GM18508 (cell line): ENCODE results near the gene RPTOR.

Experiments
- ATAC-seq: cut with Tn5 transposase; IDR thresholded peaks from one replicate; pipeline ENCODE4 v1.9.1; 2021; ENCODE audit warnings: moderate number of reproducible peaks; ENCODE audit not compliant: insufficient read depth, unreplicated experiment

The RPTOR gene

GRCh38 chr17:80989586-80989913, 444.9 kb downstream of the RPTOR start:
- no peak for ATAC-seq

DNA sequence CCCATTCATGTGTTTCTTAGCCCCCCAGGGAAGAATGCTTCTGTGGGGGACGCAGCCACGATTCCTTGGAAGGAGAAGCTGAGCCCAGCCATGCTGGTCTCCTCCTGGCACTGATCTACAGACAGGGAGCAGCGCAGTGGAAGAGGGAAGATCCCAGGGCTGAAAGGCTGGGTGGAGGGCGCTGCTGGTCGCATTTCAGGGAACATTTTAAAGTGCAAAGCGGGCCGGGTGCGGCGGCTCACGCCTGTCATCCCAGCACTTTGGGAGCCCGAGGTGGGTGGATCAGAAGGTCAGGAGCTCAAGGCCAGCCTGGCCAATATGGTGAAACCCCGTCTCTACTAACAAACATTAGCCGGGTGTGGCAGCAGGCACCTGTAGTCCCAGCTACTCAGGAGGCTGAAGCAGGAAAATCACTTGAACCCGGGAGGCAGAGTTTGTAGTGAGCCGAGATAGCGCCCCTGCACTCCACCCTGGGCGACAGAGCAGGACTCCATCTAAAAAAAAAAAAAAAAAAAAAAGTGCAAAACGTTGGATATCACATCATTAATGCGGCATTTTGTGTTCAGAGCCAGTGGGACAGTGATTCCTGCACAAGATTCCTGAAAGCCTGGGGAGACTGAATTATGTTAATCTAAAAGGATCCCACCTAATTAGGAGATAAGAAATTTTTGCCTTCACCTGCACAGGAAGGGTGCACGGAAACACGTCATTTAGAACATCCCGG, 446.4 kb downstream of the RPTOR start:
- ATAC-seq, result no peak

GRCh38 chr17:80991645-80992076, 447.0 kb downstream of the RPTOR start, which contains the start of gene CHMP6:
TSS of gene CHMP6 (plus strand) at chr17:80991841. CDS start at chr17:80991919, 78 bp downstream.
- no peak for ATAC-seq

DNA sequence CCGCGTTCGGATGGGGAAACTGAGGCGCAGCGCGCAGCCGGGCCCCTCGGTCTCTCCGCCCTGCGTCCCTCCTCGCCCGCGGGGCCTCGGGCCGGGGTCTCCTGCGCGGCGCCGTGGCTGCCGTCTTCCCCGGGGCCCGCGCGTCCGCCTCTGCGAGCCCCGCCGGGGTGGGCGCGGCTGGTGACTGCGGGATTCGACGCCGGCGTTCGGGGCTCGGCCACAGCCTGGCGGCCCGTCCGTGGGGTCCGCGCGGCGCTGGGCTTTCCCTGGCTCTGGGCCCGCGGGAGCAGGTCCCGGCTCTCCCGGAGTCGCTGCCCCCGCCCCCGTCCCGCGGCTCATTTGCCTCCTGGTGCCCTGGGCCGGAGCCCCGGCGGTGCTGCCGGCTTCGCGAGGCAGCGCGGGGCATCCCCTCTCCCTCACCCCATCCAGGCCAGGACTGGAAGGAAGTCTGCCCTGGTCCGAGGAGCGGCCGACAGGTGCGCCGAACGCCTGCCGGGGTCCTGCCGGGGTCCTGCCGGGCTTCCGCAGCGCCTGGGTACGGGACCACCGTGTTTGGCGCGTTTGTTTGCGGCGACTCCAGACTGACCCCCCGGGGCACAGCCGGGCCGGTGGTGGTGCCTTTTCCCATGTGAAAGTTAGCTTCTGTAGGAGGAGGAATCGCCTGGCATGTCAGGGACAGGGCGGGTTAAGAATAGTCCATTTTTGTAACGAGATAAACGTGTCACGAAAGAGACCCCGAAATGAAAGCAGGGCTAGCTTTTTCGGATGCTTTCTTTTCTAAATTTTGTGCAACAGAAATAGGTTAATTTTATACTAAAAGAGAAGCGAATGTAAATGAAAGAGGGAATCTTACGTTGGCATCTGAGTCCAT, 447.7 kb downstream of the RPTOR start:
- ATAC-seq, result no peak

GRCh38 chr17:80992948-80993624, 448.4 kb downstream of the RPTOR start:
- no peak for ATAC-seq

DNA sequence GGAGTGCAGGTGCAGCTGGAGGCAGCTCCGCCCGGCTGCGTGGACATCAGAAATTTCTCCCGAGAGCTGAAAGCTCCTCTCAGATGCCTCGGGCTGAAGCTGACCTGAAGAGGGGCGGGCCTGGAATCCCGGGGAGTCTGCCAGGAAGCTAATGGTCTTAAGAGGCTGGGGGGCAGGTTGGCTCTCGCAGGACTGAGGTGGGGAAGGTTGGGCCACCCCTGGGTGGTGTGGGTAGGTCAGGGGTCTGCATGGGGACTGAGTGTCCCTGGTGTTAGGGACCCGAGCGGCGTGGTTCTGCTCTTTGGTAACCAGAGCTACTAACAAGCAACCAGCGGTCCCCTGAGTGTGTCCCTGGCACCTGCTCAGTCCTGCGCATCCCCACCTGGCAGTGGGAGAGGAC, 450.5 kb downstream of the RPTOR start:
- no peak for ATAC-seq

DNA sequence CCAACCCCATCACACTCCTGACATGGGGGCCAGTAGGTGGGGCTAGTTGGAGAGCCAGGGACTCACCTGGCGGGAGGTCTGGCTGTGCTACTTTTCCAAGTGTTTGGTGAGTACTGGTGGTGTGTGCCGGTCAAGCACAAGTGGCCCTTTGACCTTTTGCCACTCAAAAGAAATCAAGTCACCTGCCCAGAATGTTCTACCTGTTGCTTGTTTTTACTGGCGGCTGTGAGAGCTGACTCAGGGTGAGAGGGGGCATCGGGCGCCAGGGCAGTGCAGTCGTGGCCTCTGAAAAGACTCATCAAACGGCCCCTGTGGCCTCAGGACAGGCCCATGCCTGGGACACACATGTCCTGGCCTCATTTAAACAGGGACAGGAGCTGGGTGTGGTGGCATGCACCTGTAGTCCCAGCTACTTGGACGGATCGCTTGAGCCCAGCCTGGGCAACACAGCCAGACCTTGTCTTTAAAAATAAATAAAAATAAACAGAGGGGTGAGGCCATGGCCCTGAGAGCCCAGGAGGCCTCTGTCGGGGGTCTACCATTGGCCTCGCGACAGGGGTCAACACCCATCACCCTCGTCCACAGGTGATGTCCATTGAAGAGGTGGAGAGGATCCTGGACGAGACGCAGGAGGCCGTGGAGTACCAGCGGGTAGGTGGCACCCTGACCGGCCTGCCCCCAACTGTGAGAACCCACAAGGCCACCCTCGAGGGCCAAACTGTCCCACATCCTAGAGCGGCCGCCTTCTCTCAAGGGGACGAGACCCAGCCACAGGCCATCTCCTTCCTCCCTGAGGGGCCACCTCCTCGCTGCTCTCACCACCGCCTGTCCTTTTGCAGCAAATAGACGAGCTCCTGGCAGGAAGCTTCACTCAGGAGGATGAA, 452.0 kb downstream of the RPTOR start:
- no peak for ATAC-seq

GRCh38 chr17:80997424-80998117, 452.9 kb downstream of the RPTOR start:
- no peak for ATAC-seq

DNA sequence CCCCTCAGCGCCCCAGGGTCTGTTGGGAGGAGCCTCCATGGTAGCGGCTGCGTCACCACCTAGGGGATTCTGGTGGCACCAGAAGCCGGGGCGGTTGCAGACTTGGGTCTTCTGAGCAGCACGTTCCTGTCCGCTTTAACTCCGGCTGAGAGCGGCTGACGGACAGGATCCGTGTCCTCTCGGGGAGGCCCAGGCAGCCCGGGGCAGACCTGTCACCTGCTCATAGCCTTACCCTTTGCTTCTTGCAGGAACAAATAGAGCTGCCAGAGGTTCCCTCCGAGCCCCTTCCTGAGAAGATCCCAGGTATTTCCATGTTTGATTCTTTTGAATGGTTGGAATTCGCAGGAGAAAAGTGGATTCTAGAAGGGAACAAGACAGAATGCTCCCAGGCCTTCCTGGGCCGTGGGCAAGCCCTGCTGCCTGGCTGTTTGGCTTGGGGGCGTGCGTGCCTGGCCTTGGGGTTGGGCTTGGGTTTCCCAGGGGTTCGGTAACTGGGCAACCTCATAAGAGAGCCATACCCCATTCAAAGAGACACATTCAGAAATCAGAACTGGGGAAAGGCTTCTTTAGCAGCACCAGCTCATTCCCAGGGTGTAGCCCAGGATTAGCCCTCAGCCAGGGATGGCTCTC, 453.6 kb downstream of the RPTOR start:
- ATAC-seq, result no peak

GRCh38 chr17:80998748-80999535, 454.3 kb downstream of the RPTOR start:
- ATAC-seq, result no peak

DNA sequence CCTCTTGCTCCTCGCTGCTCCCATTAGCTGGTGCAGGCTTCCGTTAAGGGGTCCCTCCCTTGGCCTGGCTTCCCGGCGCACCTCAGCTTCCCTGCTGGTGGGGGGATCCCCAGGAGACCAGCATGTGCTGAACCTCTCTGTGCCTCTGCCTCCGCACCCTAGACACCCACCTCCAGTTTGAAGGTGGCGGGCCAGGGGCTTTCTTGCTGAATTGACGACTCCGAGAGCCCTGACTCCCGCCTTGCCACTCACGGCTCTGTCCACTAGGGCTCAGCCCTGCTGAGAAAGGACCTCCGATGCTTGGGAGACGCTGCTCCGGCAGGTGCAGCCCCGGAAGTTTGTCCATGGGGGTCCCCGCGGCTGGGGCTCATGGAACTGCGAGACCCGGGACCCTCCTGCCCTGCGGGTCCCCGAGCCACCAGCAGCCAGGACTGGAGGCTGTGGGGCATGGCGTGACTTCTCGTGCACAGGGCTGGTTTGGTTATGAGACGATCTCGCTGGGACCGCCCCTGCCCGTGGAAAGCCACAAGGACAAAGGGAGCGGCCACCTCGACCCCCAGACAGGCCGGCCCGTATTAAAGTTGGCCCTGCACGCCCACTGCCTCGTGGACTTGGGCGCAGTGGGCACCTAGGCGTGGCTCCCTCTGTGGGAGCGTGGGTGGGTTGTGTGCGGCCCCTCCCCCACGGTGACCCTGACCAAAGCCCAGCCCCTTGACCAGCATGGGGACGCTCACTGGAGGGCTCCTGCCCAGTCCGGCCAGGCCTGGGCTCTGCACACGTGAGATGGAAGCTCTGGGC, 455.1 kb downstream of the RPTOR start:
- no peak for ATAC-seq

DNA sequence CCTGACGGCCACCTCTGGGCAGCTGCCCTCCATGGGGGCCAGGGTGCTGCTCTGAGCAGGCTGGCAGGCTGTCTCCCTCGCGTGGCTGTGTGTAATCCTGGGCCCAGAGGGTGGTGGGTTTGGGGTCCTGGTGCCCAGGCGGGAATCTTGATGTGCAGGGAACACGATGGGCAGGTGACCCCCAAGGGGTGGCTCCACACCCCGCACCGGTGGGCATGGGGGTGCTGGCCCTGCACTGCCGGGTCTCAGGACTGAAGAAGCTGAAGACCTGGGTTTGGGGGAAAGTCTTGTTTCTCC, 455.6 kb downstream of the RPTOR start:
- ATAC-seq, result no peak

DNA sequence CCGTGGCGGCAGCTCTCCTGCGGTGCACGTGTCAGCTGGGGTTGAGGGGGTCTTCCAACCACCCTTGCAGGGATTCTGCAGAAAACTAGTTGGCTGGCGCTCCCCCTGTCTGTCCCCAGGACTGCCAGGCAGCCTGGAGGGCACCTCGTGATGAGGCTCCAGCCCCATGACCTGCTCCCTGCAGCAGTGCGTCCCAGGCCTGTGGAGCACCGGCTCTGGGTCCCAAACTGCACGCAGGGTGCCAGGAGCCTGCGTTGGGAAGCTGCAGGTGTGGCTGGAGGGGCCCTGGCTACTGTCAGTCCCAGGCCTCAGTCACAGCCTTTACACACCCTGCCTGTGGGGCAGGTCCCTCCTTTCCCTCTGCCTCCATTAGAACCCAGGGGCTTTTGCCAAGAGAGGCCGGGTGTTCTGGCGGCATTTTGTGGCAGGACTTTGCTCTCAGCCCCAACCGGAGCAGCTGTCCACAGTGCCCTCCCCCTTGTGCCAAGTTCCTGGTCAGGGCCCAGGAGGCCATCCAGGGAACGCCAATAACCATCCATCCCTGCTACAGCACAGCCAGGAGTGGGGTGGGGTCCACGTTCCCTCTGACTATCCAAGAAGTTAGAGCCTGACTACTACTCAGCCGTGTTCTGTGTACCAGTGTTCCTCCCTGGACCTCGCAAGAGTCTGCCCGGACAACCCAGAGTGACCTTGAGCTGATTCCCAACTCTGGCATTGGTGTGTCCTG, 456.2 kb downstream of the RPTOR start:
- ATAC-seq, result no peak

DNA sequence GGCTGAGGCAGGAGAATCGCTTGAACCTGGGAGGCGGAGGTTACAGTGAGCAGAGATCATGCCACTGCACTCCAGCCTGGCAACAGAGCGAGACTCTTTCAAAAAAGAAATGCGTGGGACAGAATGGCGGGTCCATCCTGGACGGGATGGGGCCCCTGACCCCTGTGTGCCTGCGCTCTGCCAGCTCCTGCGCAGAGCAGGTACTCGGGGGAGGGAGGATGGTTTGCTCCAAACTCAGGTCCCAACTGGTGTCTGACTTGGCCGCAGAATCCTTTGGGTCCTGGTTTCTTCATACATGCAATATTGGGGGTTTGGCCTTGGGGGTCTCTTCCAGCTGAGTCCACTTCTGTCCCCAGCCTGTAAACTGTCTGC, 457.4 kb downstream of the RPTOR start:
- ATAC-seq, result no peak

- no peak for ATAC-seq
Observed at GRCh38 chr17:81002409-81003361, 458.0 kb downstream of the RPTOR start.
